ENCODE results near the gene MKRN2. TPM values are rescaled to one million over a fixed set of nuclear protein-coding genes. Genes with fewer than 3 reads are reported as not detected.

The MKRN2 gene
- total RNA-seq, 2 donors from 2014 or later, result 20.9 to 21.2 TPM

DNA sequence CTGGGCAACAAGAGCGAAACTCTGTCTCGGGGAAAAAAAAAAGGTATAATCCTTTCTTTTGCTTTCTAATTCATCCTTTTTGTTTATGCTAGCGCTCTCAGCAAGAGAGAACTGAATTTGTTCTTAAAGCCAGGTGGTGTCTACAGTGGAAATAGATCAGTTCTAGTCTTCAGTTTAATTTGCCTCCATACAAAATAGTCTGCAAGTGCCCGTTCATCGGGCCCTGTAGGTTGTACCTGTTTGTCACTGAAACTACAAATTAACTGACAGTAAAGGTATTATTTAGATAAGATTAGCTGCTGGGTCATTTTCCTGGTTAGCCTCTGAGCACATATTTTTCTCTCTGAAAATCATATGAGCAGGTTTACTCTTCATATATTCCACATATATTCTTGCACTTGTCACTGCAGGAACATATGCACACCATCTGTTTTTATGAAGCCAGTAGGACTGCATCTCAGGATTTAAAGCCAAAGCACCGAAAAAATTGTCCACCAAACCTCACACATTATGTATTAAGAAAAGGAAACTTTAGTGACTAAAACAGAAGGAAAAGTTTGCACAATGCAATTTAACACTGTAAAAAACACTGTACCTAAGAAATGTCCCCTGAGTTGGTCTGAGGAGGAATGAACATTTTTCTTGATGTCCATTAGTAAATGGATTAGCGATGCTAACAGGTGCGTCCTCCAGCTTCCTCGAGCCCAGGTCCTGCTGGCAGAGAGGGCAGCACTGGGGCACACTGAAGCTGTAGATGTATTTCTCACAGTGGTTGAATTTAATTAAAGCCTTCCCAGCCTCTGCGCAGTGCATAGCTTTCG is 12.0 kb upstream of the MKRN2 start:
- peak overlapping the region; percentile 27 for H3K4me3 ChIP-seq
- peak overlapping the region; percentile 77 for H3K27ac ChIP-seq
- H3K4me1 ChIP-seq, result no peaks in the 10 kb centered on the region
- TF ChIP-seq, protein P1, sequence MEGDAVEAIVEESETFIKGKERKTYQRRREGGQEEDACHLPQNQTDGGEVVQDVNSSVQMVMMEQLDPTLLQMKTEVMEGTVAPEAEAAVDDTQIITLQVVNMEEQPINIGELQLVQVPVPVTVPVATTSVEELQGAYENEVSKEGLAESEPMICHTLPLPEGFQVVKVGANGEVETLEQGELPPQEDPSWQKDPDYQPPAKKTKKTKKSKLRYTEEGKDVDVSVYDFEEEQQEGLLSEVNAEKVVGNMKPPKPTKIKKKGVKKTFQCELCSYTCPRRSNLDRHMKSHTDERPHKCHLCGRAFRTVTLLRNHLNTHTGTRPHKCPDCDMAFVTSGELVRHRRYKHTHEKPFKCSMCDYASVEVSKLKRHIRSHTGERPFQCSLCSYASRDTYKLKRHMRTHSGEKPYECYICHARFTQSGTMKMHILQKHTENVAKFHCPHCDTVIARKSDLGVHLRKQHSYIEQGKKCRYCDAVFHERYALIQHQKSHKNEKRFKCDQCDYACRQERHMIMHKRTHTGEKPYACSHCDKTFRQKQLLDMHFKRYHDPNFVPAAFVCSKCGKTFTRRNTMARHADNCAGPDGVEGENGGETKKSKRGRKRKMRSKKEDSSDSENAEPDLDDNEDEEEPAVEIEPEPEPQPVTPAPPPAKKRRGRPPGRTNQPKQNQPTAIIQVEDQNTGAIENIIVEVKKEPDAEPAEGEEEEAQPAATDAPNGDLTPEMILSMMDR (IDR thresholded peaks at IDR 0.05), result no peak
- intact Hi-C loops (cut with DNase I), result no loop called here
- peak overlapping the region; percentile 69 to 76 for H3K9ac ChIP-seq (ENCODE audit: low read depth in 2 of 2, low read length in 2 of 2)
- DNase-seq, result no peak
- H3K36me3 ChIP-seq, result no peaks in the 10 kb centered on the region
- H3K9me3 ChIP-seq, result no peaks in the 10 kb centered on the region
- no peaks in the 10 kb centered on the region for H3K27me3 ChIP-seq

DNA sequence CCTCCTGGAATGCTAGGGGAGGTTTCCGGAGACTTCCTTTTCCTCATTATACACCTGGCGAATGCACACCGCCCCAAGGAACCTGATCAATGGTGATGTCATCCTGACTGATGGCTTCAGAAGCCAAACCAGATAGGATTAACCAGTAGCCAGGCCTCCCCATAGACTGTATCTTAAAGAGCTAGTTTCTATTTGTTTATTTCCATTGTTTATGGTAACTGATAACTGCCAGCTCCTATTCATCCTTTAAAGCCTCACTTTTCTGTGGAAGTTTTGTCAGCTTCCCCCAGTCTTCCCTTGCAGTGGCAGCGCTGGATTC is 11.5 kb upstream of the MKRN2 start, which contains the start of gene MKRN2OS:
Gene MKRN2OS (minus strand): TSS at position 27 of the 319 bp plus-strand sequence. CDS start 35 bp downstream, outside the sequence.
- peak; percentile 85 for DNase-seq
- peak within 1 kb of the TSS; percentile 77 for H3K27ac ChIP-seq
- H3K4me3 ChIP-seq, result peak within 1 kb of the TSS; percentile 27
- TF ChIP-seq, protein P1 (IDR thresholded peaks at IDR 0.05), result no peak
- H3K9me3 ChIP-seq, result no peaks in the 10 kb centered on the region
- intact Hi-C loops (cut with DNase I), result no loop called here
- peak within 1 kb of the TSS; percentile 69 to 76 for H3K9ac ChIP-seq (ENCODE audit: low read depth in 2 of 2, low read length in 2 of 2)
- H3K4me1 ChIP-seq, result no peaks in the 10 kb centered on the region
- no peaks in the 10 kb centered on the region for H3K36me3 ChIP-seq
- H3K27me3 ChIP-seq, result no peaks in the 10 kb centered on the region

DNA sequence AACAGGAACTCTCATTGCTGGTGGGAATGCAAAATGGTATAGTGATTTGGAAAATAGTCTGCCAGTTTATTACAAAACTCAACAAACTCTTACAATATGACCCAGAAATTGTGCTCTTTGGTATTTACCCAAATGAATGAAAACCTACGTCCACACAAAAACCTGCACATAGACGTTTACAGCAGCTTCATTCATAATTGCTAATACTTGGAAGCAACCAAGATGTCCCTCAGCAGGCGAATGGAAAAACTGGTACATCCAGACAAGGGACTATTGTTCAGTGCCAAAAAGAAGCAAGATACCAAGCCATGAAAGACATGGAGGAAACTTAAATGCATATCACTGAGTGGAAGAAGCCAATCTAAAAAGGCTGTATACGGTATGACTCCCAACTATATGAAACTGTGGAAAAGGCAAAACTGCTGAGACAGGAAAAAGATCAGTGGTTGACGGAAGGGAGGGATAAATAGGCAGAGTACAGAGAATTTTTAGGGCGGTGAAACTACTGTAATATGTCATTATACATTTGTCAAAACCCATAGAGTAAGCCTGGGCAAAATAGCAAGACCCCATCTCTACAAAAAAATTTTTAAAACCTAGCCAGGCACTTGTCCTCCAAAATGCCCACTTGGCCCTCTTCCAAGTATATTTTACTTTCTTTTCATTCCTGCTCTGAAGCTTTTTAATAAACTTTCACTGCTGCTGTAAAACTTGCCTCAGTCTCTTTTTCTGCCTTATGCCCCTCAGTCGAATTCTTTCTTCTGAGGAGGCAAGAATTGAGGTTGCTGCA is 6.7 kb upstream of the MKRN2 start:
- Histone ChIP-seq H3K9ac (ENCODE audit: low read depth in 2 of 2, low read length in 2 of 2) (no peak overlapping the region), H3K4me1 (no peaks in the 10 kb centered on the region), H3K27me3 (peaks cover 3% of the 10 kb centered on the region), H3K27ac (no peak overlapping the region), H3K9me3 (no peaks in the 10 kb centered on the region), H3K36me3 (no peaks in the 10 kb centered on the region), H3K4me3 (no peak overlapping the region)
- intact Hi-C loops (cut with DNase I), result no loop called here
- DNase-seq, result no peak
- TF ChIP-seq, protein P1 (IDR thresholded peaks at IDR 0.05), result no peak

DNA sequence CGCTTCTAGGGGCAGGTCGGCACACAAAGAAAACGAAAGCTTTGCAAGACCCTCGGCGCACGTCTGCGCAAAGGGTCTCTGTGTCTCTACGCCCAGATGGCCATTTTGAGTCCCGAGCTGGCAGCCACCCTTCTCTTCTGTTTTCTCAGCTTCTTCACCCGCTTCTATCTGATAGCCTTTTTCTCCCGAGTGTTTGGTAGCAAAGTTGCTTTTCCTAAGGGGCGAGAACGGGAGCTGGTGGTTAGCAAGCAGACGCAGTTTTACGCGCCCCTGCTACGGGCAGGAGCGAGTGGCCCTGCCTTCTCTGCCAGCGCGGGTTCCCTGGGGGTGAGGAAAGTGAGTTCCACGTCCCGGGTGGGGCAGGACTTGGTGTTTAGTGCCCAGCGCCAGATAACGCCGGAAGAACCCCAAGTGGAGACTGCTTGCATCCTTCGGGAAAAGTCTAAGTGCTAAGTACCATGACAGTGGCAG is 2.9 kb upstream of the MKRN2 start:
- TF ChIP-seq, protein P1 (IDR thresholded peaks at IDR 0.05), result no peak
- H3K4me1 ChIP-seq, result peaks cover 7% of the 10 kb centered on the region
- peak overlapping the region; percentile 29 for H3K4me3 ChIP-seq
- peak overlapping the region in 1 of 2 donors; percentile 55 for H3K9ac ChIP-seq (ENCODE audit: low read depth in 2 of 2, low read length in 2 of 2)
- no peak overlapping the region for H3K27ac ChIP-seq
- H3K27me3 ChIP-seq, result peaks cover 3% of the 10 kb centered on the region
- intact Hi-C loops (cut with DNase I), result no loop called here
- H3K9me3 ChIP-seq, result no peaks in the 10 kb centered on the region
- peak; percentile 60 for DNase-seq
- no peaks in the 10 kb centered on the region for H3K36me3 ChIP-seq

DNA sequence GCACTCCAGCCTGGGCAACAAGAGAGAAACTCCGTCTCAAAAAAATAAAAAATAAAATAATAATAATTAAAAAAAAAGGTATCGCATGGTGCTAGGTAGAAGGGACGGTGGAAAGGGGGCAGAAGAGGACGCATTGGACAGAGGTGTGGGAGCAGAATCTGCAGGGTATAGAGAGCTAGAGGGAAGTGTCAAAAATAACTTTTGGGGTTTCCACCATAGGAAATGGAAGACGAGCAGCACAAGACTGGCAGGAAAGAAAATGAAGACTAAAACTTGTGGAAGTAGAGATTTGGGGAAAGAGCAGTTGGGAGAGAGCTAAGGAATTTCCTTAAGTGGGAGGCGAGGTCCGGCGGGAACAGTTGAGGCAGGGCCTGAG is 585 bp upstream of the MKRN2 start:
- peak overlapping the region; percentile 70 for H3K4me3 ChIP-seq
- peak overlapping the region; percentile 90 to 93 for H3K9ac ChIP-seq (ENCODE audit: low read depth in 2 of 2, low read length in 2 of 2)
- DNase-seq, result peak; percentile 22
- H3K27ac ChIP-seq, result peak overlapping the region; percentile 94
- TF ChIP-seq, protein P1 (IDR thresholded peaks at IDR 0.05), result no peak
- intact Hi-C loops (cut with DNase I), result no loop called here
- H3K4me1 ChIP-seq, result peaks cover 7% of the 10 kb centered on the region
- no peaks in the 10 kb centered on the region for H3K9me3 ChIP-seq
- peaks cover 3% of the 10 kb centered on the region for H3K27me3 ChIP-seq
- H3K36me3 ChIP-seq, result no peaks in the 10 kb centered on the region
